Measurements from ENCODE around the gene IL1A.

- TF ChIP-seq POLR2A (IDR thresholded peaks at IDR 0.05): no peak
- TF ChIP-seq EP300 (IDR thresholded peaks at IDR 0.05): no peak
Measured at GRCh38 chr2:112740527-112740926, 43.8 kb downstream of the IL1A start.
